GM18870 (cell line): Measurements from ENCODE around the gene KAZALD1.

ENCODE experiments used
- ATAC-seq: cut with Tn5 transposase; IDR thresholded peaks from one replicate; pipeline ENCODE4 v1.9.1; 2021; ENCODE audit warnings: moderate library complexity; ENCODE audit not compliant: unreplicated experiment

The KAZALD1 gene

DNA sequence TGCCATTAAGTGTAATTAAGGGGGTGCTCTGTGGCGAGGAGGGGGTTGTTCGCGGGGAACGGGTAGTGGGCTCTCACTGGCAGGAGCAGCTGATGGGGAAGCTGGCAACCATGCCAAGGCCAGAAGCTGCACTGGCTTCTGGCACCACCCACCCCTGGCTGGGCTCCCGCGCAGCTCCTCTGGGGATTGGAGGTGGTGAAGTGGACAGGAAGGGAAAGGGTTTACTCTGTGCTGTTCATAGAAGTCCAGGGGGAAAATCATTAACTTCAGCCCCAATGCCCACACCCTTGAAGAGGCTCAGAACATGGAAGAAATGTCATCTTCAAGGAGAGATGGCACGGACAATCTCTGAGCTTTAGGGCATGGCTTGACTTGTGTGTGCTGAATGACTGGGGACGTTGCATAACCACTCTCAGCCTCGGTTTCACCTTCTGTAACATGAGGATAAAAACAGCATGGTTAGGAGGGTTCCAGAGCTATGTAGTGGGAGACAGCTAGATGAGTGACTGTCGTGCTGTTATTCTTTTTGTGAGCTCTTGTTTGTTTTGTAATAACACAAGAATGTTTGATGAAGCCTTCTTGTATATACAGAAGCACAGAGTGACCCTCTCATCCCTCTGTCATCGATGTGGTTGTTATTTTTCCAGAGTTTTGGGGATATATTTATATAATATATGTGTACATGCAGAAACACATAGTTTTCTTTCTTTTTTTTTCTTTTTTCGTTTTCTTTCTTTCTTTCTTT is 29.9 kb downstream of the KAZALD1 start:
- ATAC-seq: no peak

DNA sequence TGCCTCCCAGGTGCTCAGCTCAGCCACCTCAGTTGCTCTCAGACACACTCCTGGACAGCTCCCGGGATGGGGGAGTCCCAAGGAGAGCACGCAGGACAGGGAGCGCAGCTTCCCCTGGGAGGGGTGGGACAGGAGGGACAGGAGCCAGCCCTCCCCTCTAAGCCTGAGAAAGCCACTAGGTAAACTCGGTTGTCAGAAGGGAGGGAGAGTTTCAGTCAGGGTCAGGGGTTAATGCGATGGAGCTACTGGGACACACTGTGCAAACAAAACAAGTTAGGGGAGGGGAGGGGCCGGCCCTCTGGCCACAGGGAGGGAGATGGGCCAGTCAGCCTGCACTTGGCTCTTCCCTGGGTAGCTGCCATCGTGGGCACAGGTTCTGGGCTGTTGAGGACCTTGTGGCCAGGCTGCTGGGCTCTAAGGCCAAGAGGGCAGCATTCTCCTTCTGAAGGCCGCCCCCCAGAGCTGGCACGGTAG is 31.1 kb downstream of the KAZALD1 start:
- no peak for ATAC-seq

DNA sequence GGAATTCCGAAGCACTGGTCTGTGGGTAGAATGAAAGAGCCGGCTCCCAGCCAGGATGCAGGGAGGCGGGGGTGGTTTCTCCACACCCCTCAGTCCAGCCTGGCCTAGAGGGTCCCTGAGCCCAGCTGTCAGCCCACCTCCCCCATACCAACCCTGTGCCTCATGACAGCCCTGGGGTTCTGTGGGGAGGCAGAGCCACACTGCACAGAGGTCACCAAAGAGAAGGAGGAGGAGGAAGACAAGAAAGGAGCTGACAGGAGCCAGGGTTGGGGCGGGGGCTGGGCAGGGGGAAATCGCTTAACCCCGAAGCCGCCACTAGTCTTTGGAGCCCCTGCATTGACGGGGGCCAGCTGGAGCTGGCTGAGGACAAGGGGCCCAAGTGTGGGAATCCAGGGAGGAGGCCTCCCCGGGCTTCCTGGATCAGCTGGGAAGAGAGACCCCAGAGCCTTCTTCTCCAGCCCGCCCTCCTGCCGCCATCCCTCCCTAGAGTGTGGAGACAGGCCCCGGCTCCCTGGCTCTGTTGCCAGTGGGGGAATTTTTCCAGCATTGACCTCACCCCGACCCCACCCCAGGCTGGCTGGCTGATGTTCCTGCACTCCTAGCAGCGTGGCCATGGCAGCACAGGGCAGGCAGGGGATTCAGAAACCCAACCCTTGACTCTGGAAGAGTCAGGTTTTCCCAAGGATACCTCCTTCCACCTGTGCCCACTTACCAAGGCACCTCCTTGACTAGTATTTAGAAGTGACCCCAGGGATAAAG is 32.5 kb downstream of the KAZALD1 start:
- no peak for ATAC-seq

DNA sequence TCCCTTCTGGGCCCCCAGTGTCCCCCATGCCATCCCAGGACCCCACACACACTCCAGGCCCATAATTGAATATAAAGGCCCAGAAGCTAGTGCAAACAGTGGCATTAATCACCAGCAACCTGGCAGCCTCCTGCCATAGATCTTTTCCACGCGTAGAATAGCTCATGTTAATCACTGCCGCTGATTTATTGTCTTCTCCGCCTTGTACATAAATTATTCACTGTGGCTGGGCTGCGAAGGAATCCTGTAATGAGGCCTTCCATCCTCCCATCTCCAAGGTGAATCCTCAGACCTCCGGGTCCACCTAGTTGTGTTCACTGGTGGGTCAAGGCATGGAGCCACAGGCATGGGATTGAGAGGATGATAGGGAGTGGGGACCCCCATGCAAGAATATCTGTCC is 33.2 kb downstream of the KAZALD1 start:
- no peak for ATAC-seq

DNA sequence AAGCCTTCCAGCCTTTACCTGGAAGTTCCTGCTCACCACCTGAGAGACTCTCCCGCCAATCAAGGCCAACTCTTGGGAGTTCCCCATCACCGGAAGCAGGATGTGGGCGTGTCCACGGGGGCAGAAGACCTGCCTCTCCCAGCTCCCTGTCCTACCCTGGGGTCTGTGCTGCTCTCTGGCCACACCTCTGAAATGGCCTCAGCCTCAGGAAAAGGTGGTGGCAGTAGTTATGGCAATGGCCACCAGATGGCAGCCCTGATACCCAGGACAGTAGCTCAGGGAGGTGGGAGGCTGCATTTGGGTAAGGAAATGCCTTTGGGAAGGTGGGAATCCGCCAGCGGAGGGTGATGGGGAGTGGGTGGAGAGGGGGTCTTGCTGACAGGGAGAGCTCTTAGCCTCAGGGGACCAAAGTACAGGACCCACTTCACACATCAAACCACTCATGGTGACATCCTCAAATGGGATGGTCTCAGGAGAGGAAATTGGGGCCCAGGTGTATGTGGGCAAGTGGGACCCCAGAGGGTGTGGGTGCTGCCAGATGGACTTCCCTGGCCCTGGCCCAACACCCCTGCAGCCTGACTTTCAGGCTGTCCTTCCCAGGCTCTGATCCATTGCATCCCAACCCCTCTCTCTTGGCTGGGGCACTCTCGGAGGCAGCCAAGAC is 33.9 kb downstream of the KAZALD1 start:
- no peak for ATAC-seq

DNA sequence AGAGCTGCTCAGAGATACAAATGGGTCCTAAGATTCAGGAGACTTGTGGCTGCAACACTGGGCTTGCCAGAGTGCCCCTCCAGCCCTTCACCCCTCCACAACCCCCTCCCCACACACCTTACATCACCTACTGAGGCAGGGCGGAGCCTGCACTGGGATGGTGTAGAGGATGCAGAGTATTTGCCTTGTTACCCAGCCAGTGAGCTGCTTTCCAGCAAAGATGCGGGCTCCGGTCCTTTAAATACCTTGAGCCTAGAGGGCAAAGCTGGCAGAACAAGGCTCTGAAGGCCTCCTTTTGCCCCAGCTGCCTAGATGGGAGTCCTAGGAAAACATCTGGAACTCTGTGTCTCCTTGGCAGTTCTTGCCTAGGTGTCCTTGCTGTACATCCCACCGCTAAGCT is 34.6 kb downstream of the KAZALD1 start:
- ATAC-seq: no peak

DNA sequence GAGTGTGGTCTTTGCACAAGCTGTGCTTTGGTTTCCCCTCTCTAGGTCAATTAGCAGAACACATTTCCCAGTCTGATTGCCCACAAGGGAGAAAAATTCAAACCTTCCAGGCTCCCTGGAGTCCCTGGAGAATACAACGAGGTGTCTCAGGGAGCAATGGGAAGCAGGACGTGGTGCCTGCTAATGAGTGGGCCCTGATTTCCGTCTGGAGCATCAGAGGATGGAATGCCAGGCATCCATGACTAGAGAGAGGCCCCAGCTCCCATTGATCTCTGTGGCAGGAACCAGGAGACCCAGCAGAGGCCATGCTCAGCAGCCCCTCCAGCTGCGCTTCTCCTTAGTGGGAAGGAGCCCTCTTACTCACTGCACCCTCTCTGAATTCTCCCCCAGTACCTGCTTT is 36.1 kb downstream of the KAZALD1 start:
- ATAC-seq: no peak

DNA sequence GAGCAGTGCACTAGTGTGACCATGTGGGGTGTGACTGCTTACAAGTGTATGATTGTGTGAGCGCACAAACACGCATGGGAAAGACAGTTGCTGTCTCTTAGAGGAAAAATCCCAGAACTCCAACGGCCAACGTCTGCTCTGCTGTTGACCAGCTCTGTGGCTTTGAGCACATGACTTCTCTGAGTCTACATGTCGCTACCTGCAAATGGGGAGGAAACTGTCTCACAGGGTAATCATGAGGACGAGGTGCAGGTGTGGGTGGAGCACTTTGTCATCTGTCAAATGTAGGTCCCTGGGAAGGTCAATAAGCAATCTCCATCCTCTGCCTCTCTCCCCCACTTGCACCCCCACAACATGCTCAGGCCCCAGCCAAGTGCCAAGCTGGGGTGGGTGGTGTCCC is 38.1 kb downstream of the KAZALD1 start:
- ATAC-seq: no peak

DNA sequence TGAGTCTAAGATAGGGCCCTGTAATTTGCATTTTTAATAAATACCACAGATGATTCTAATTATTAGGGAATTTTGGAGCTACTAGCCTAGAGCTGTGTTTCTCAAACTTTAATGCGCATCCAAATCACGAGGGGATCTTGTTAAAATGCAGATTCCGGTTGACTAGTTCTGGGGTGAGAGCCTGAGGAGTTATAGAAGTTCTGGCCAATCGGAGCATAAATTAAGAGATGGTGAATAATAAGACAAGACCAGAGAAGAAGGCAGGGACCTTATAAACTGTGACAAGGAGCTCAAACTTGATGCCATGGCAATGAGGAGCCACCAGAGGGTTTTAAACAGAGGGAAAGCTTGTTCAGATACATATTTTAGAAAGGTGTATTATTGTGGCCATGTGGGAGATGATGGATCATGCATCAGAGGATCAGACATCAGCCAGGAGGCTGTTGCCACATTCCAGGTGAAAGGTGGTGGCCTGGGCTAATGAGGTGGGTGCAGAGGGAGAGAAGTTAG is 39.6 kb downstream of the KAZALD1 start:
- ATAC-seq: no peak

DNA sequence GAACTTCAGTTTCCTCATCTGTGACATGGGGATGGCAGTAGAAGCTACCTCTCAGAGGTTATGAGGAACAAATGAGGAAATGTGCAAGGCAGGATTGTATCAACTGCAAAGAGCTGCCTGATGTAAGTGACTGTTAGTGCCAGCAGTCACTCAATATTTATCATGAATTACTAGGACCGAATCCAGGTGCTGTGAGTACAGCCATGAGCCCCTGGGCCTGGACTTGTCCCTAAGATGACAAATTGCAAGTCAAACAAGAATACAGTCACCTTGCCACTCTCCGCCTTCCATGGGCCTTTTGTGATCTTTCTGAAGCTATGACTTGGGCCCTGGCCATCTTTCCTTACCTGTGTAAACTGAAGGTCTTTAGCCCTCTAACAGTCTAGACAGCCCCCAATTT is 41.6 kb downstream of the KAZALD1 start:
- ATAC-seq: no peak

DNA sequence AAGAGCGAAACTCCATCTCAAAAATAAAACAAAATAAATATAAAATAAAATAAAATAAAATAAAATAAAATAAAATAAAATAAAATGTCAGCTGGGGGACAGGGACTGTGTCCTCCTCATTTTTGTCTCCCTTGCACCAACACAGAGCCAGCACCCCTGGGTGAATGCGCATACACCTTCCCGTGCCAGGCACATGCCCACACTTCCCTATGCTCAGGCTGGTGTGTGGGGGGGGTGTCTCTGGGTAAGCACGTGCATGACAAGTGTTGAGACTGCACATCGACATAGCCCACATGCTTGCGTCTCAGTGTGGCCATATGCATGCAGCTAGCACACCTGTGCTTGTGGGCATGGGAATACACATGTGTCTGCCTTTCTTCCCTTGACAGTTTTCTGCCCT is 44.6 kb downstream of the KAZALD1 start:
- ATAC-seq: no peak

DNA sequence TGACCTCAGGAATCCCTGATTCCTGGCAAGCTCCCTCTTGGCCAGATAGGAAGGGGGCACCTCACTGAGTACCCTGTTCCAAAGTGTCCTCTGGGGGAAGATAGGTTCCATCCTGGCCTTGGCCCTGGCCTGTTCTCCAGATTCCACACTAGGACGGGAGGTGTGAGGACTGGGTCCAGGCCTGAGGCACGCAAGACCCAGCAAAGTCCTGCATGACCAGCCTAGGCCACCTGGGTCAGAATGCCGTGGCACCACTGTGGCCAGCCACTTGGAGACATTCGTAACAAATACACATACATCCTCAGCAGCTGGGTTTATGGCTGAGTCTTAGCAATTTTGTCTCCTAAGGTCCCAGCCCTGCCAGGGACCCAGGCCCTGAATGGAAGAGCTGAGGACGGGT is 46.0 kb downstream of the KAZALD1 start:
- ATAC-seq: no peak

DNA sequence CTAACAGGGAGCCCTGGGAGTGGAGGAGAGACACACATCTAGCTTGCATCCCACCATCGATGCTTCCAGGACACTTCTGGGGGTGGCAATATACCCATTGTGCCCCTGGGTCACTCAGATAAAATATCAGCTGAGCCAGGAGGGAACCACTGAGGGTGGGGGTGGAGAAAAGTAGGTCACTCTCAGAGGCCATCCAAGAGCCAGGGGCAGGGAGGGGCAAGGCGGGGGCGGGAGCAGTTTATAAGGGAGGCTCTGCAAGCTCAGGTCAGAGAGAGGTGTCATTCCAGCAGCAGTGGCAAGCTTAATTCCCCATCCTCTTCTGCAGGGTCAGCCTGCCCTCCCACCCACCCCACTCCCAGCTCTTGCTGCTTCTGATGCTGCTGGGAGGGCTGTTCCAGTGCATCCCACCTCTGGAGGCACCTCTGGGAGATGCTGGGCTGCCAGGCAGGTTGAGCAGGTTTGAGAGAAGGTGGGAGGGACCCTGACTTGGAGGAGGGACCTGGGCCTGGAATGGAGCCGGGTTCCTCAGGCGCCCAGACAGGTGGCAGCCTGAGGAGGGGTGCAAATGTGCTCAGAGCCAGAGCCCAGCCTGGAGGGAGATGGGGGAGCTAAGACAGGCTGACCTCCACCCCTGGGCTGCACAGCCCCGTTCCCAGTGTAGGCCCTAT is 49.2 kb downstream of the KAZALD1 start:
- no peak for ATAC-seq

DNA sequence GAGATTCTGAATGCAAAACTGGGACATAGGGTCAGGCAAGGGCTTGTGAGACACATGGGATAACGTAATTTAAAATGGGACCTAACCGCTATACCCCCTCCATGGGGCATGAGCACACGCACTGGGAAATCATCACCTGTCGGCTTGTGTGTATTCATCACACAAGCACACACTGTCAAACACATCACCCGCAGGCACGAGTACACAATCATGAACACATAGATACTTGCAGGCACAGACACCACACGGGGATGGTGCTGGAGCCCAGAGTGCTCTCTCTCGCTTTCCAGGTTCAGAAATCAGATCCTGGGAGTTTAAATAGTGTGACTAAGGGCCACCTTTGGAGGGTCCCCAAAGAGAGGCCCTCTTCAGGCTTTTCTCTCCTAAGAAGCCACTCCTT is 49.8 kb downstream of the KAZALD1 start:
- ATAC-seq: no peak

DNA sequence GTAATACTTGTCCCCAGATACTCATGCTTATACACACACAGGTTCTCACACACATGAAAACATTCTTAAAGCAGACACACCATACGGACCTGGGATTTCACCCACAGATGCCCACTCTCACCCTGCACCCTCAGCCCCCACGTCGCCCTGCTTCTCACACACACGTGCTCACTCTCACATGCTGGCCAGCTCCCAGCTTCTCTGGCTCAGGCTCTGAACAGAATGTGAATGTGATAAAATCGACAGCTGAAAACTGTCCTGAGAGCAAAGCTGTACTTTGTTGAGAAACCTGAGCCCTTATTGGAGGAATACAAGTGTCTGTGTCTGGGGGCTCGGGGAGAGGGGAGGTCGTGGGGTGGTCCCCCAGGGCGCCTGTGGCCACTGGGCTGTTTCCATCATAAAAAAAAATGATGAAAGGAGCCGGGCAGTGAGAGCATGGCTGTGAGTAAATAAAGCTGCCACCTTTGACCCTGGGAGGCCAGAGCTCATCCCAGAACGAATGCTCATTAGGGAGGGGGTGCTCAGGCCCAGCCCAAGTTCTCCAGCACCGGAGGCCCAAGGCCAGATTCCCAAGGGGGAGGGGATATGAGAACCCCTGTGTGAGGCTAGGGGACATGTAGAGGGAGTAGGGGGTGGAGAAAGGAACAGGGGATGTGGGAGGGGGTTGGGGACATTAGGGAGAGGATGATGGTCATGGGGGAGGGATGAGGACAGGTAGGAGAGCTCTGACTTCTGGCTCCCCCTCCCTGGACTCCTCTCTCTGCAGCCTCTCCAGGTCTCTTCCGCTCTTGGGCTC is 51.2 kb downstream of the KAZALD1 start:
- no peak for ATAC-seq

DNA sequence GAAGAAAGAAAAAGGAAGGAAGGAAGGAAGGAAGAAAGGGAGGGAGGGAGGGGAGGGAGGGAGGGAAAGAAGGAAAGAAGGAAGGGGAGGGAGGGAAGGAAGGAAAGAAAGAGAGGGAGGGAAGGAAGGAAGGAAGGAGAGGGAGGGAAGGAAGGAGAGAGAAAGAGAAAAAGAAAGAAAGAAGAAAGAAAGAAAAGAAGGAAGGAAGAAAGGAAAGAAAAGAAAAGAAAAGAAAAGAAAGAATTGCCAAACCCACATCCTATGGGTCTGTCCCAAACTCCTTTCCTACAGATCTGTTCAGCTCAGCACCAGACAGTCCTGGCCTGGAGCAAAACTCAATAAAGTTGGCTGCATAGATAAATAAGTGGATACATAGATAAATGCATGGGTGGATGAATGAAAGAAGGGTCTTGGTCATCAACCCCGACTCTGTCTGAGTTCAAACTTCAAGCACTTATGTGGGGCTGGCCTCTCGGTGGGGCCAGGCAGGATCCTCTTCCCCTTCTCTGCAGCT is 52.2 kb downstream of the KAZALD1 start:
- no peak for ATAC-seq

DNA sequence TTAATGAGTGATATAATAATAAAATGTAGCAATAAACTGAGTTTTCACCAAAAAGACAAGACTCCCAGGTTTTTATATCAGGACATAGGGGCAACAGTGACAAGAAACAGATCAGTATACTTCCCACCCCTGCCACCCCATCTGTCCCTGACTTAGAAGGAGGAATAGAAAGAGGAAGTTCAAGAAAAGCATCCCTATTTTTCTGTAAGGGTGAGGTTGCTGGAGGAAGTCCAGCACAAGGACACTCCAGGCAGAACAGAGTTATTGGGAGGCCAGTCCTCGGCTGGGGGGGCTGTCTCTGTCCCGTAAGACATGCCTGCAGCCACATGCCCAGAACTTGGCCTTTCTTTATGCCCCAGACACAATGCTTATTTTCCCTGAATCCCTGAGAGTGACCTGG is 52.9 kb downstream of the KAZALD1 start:
- ATAC-seq: no peak
